OCI-LY3 (cell line): ENCODE data around the gene SERPINE2.

Experiments
- EZH2phosphoT487 ChIP-seq: fragments of 200-600 bp; shearing (Covaris generic); IDR thresholded peaks from 2 replicates; pipeline ENCODE4 v1.6.1; 2018; ENCODE audit warnings: antibody characterized with exemption, mixed run types, low read depth
- TF ChIP-seq, protein P1 (sequence below): fragments of 200-600, 300-600 bp; sonication (generic); IDR thresholded peaks from 2 replicates; pipeline ENCODE4 v1.5.1; 2014; ENCODE audit warnings: antibody characterized with exemption, low read length, low read depth

DNA sequence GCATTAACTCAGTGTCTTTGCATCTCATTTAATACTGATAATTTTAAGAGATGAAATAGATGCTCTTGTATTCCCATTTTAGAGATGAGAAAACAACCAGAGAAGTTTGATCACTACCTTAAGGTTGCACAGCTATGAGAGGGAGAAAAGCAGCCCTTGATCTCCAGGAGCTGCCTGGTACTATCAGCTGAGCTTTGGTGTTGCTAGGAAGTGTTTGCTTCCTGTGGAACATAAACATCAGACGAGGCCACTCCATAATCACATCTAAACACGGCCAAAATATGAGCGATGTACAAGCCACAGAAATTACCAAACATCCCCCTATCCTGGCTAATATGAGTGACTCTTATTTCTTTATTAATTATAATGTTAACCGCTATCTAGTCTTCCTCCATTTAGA is 93.3 kb downstream of the SERPINE2 start:
- TF ChIP-seq, protein P1, sequence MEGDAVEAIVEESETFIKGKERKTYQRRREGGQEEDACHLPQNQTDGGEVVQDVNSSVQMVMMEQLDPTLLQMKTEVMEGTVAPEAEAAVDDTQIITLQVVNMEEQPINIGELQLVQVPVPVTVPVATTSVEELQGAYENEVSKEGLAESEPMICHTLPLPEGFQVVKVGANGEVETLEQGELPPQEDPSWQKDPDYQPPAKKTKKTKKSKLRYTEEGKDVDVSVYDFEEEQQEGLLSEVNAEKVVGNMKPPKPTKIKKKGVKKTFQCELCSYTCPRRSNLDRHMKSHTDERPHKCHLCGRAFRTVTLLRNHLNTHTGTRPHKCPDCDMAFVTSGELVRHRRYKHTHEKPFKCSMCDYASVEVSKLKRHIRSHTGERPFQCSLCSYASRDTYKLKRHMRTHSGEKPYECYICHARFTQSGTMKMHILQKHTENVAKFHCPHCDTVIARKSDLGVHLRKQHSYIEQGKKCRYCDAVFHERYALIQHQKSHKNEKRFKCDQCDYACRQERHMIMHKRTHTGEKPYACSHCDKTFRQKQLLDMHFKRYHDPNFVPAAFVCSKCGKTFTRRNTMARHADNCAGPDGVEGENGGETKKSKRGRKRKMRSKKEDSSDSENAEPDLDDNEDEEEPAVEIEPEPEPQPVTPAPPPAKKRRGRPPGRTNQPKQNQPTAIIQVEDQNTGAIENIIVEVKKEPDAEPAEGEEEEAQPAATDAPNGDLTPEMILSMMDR: no peak
- TF ChIP-seq EZH2phosphoT487: no peak
